ENCODE data around the gene NPEPL1.

DNA sequence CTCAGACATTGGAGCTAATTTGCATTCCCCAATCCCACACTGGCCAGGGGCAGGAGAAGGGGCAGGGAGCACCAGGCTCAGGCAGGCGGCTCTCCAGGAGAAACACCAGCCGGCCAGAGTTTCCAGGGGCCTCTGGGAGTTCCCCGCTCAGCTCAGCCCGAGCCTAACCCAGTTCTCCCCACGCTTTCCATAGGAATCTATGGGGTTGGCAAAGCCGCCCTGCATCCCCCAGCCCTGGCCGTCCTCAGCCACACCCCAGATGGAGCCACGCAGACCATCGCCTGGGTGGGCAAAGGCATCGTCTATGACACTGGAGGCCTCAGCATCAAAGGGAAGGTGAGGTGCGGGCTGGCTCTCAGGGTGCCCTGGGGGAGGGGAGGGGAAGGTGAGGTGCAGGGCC is 8.2 kb downstream of the NPEPL1 start:
- TF ChIP-seq, protein P1, sequence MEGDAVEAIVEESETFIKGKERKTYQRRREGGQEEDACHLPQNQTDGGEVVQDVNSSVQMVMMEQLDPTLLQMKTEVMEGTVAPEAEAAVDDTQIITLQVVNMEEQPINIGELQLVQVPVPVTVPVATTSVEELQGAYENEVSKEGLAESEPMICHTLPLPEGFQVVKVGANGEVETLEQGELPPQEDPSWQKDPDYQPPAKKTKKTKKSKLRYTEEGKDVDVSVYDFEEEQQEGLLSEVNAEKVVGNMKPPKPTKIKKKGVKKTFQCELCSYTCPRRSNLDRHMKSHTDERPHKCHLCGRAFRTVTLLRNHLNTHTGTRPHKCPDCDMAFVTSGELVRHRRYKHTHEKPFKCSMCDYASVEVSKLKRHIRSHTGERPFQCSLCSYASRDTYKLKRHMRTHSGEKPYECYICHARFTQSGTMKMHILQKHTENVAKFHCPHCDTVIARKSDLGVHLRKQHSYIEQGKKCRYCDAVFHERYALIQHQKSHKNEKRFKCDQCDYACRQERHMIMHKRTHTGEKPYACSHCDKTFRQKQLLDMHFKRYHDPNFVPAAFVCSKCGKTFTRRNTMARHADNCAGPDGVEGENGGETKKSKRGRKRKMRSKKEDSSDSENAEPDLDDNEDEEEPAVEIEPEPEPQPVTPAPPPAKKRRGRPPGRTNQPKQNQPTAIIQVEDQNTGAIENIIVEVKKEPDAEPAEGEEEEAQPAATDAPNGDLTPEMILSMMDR (IDR thresholded peaks at IDR 0.05): no peak
- TF ChIP-seq EP300 (IDR thresholded peaks at IDR 0.05) (no peak), POLR2AphosphoS5 (IDR thresholded peaks at IDR 0.05) (no peak), POLR2A (IDR thresholded peaks at IDR 0.05) (no peak)
